GM18858 (cell line): ENCODE measurements around the gene GABRG3.

Source experiments
- ATAC-seq: cut with Tn5 transposase; IDR thresholded peaks from one replicate; pipeline ENCODE4 v1.9.1; 2021; ENCODE audit not compliant: unreplicated experiment

The GABRG3 gene

DNA sequence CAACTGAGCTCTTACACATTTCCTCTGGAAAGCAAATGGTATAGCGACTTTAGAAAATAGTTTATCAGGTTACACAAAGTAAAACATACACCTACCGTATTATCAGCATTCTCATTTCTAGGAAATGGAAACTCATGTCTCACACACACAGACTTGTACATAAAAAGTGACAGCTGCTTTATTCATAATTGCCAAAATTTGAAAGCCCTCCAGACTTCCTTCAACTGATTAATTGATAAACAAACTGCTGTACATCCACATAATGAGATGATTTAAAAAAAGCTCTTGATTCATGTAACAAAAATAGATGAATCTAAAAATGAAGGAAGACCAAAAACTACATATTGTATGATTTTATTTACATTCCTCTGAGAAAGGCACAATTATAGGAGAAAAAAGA lies 425.5 kb downstream of the GABRG3 start:
- no peak for ATAC-seq

DNA sequence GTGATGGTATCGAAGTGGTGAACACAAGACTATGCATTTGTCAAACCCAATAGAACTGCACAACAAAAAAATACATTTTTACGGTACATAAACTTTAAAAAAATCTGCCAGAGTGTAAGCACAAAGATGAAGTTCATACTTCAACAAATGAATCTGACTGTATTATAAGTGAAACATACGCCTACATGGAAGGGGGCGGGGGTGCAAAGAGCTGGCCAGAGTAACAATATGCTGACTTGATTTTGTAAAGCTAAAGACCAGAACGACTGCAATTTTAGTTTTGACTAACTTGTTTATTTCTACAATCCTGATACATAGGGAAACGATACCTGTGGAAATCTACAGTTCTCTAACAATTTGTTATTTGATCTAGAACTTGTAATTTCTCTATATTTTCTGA lies 426.0 kb downstream of the GABRG3 start:
- no peak for ATAC-seq

DNA sequence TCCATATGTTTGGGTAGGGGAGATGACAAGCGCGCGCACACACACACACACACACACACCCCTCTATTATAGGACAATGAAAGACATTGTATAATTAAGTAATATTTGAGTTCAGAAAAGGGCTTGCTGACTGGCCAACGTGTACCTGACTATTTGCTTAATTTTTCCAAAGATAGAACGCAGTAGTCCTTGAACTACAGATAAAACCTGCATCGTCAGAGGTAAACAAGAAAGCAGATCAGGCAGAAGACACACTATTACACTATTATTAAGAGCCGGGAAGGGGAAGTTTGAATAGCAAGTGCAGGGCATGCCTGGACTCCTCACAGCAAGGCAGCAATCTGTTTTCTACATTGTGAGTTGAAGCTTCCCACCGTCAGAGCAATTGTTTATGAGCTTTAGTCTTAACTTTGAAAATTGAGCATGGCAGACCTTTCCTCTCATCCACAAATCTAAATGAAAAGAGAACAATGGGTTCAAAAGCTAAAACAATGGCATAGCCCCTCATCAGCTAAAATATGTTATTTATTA lies 427.7 kb downstream of the GABRG3 start:
- ATAC-seq: no peak

- ATAC-seq: no peak
Measured at GRCh38 chr15:27399241-27399640, 428.3 kb downstream of the GABRG3 start.

DNA sequence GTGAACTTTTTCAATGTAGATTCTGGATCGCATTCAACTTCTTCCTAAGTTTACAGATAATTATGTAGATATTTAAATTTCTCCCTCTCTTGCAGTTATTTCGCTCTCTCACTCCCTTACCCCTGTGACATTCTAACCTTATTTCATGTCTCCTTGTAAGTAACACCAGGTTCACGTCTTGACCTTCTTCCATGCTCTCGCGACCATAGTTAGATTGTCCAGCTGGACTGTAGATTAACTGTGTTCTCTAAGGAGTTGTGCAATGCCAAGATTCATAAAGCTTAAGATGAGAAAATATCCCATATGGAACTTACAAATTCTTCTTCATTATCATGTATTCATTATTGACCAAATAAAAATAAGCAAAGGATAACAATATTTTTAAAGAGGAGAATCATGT lies 430.5 kb downstream of the GABRG3 start:
- ATAC-seq: no peak

DNA sequence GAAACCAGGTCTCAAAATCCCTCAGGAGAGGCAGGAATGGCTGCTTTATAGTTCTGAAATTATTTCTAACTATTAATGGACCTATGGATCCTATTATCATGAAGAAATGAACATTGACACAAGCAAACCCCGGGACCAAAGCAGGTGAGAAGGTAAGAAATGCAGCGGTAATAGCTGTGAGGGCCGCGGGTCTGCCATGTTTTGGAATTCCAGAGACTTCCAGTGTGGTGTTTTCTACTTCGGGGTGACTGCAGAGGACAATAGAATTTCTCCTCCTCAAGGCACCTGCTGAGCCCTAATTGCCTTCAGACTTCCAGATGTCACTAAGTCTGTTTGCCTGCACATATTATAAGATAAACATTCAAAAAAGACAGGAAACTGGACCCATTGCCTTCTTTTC lies 437.4 kb downstream of the GABRG3 start:
- no peak for ATAC-seq

- no peak for ATAC-seq
Measured at GRCh38 chr15:27410996-27411605, 440.1 kb downstream of the GABRG3 start.

DNA sequence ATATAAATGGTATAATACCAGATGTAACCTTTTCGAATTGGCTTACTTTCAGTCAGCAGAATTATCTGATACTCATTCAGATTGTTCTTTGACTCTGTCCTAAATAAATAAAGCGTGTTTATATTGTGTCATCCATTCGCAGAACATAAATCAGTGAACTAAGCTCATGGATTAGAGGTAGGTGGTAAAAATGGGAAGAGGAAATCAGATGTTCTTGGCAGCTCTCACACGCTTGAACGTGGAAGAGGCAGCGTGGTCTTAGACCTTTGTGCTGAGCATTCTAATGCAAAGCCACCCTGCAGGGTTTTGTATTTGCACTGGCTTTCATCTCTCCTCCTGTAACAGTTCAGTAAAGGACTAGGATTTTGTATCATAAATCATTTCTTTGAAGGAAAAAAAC lies 441.4 kb downstream of the GABRG3 start:
- no peak for ATAC-seq

GRCh38 chr15:27414168-27414870 lies 443.3 kb downstream of the GABRG3 start:
- no peak for ATAC-seq

DNA sequence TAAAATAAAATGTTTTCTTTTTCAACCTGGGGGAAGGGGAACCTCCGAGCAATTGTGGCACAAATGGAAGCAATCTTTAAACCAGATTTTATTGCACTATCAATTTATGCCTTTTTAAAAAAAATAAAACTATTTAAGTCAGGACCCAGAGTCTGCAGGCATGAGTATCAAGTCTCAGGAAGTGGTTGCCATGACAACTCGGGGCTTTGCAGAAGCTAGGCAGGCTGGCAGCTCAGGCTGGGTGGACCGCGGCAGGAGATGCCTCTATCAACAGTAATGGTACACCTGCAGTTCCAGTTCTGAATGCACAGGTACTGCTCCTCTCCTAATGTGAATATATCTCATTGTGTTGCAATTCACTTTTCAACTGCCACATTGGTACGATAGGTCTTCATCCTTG lies 447.7 kb downstream of the GABRG3 start:
- ATAC-seq: no peak

- ATAC-seq: no peak
Measured at GRCh38 chr15:27422997-27423396, 452.0 kb downstream of the GABRG3 start.

DNA sequence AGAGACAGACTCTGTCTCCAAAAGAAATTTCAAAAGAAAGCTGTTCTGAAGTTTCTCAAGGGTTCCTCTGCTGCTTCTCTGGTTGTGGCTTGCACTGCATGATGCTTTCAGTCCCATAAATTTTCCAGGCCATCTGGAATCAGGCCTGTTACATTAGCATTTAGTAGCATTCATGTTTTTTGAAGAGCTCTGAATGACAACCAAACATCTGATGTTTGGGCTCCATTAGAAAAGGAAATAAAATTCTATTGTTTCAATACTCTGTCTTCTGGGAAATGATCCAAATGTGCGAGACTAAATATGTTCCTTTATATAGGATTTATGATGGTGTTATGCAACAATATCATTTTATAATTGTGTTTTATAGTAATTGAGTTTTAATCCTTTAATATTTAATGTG lies 455.8 kb downstream of the GABRG3 start:
- ATAC-seq: no peak

GRCh38 chr15:27427276-27427675 lies 456.3 kb downstream of the GABRG3 start:
- no peak for ATAC-seq

GRCh38 chr15:27428151-27428550 lies 457.2 kb downstream of the GABRG3 start:
- ATAC-seq: no peak

DNA sequence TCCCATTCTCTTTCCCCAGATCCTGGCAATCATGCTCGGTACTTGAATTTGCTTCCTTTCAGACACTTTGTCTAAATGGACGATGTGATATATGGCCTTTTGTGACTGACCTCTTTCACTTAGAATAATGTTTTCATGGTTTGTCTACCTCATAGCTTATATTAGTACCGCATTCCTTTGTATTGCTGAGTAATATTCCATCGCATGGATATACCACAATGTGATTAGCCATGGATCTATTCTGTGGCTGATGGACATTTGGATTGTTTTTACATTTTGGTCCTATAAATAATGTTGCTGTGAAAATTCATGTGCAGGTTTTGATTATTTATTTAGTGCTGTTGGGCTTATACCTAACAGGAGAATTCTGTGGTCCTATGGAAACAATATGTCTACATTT lies 458.6 kb downstream of the GABRG3 start:
- no peak for ATAC-seq

- no peak for ATAC-seq
Measured at GRCh38 chr15:27433604-27434003, 462.6 kb downstream of the GABRG3 start.

DNA sequence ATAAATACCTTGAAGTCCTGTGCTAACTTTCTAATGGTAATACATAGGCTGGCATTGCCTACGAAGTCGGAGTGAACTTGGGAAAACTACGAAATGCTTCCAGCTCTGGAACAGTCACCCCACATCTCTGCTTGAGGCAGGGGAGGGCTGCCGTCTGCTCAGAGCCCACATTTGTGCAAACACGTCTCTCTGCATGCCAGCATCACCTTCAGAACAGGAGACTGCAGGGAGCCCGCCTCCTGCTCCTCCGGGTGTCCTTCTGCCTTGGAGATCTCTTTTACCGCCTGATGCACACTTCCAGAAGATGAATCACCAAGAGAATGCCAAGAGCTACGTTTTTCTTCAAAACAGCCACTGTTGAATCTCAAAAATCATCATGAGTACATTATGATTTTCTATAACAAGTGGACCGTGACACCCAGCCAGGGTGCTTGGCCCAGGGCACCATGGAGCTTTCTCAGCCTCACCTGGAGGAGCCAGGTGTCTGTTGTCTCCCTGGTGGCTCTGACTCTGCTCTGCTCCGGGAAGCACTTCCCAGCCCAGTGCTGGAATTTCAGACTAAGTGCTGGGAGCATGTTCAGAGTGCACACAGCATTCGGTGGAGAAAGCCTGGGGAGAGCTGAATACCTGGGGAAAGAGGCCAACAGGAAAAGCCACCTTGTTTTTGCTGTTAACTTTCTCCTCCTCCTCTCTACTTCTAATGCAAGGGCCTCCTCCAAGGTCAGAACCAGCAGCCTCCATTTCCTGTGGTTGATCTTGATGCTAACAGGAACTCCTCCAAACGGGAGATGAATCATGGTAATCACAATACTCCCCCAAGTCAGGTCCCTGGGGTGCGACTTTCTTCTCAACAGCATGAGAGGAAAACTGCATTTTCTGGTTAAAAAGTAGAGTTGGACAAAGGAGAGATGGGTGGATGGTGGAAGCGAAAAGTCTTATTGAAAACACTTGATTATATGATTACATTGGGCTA lies 467.7 kb downstream of the GABRG3 start:
- no peak for ATAC-seq

- no peak for ATAC-seq
Measured at GRCh38 chr15:27441120-27441519, 470.1 kb downstream of the GABRG3 start.

DNA sequence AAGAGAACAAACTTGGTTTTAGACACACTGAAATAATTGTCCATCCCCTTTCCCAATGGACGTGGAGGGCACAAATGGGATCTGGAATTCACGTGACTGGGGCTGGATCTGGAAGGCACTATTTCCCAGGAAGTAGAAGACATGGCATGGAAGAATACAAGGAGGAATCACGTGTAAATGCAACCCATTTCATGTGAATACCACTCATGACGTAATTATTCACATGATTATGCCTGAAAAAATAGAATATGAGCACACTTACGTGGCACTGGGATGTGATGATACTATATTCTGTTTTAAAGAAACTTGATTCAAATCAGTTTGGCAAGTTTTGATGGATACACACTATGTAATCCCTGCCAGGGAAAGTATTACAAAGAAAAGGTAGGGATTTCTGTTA lies 477.3 kb downstream of the GABRG3 start:
- ATAC-seq: no peak

DNA sequence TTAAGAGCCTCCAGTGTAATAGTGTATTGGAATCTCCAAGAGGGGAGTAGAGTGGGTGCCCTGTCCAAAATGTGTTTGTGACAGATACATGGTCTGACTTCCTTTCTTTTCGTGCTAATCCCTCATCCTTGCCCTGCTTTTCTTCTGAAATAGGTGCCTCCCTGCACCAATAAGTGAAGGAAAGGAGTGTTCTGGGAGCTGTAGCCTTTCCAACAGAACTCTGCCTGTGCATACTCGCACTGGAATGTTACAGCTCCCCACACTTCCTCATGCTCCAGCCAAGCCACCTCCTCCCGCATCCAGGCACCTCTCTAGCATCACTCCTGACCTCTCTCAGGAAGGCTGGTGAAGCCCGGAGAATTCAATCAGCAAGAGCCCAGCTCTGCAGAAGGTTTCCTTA lies 478.0 kb downstream of the GABRG3 start:
- ATAC-seq: no peak

GRCh38 chr15:27449941-27450340 lies 479.0 kb downstream of the GABRG3 start:
- ATAC-seq: no peak
